Measurements from ENCODE around the gene BPIFB2. TPM values are rescaled to one million over a fixed set of nuclear protein-coding genes. Genes with fewer than 3 reads are reported as not detected.

The BPIFB2 gene
- total RNA-seq, 1 experiment from 2014 or later = not detected

DNA sequence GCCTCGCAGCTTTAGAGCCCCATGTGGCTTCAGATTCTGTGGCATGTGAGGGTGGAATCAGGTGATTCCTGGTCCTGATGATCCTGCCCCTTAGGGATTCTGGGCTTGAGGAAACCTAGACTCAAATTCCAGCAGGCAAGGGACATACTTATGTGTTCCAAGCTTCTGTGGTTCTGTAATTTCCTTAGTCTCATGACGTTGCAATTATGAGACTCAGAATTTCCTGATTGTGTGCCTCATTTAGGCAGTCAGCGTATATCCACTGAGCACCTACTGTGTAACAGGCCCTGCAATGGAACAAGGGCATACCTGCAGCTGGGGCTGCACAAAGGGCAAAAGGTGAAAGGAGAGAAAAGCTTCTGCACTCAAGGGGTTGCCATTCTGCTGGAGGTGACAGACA, 60.3 kb downstream of the BPIFB2 start:
- ChIA-PET POLR2A (no interaction called here), CTCF (no interaction called here)
- intact Hi-C loops (cut with micrococcal nuclease; ENCODE audit: unreplicated experiment) = no loop called here
- no peak for ATAC-seq
- in situ Hi-C loops (cut with HindIII; ENCODE audit: low pct_unique_long_range_greater_than_20kb, low sequenced_read_pairs) = no loop called here
- no peaks in the 10 kb centered on the region for H3K36me3 ChIP-seq (ENCODE audit: control insufficient read depth, insufficient read depth, low read length)
- TF ChIP-seq, protein P1, sequence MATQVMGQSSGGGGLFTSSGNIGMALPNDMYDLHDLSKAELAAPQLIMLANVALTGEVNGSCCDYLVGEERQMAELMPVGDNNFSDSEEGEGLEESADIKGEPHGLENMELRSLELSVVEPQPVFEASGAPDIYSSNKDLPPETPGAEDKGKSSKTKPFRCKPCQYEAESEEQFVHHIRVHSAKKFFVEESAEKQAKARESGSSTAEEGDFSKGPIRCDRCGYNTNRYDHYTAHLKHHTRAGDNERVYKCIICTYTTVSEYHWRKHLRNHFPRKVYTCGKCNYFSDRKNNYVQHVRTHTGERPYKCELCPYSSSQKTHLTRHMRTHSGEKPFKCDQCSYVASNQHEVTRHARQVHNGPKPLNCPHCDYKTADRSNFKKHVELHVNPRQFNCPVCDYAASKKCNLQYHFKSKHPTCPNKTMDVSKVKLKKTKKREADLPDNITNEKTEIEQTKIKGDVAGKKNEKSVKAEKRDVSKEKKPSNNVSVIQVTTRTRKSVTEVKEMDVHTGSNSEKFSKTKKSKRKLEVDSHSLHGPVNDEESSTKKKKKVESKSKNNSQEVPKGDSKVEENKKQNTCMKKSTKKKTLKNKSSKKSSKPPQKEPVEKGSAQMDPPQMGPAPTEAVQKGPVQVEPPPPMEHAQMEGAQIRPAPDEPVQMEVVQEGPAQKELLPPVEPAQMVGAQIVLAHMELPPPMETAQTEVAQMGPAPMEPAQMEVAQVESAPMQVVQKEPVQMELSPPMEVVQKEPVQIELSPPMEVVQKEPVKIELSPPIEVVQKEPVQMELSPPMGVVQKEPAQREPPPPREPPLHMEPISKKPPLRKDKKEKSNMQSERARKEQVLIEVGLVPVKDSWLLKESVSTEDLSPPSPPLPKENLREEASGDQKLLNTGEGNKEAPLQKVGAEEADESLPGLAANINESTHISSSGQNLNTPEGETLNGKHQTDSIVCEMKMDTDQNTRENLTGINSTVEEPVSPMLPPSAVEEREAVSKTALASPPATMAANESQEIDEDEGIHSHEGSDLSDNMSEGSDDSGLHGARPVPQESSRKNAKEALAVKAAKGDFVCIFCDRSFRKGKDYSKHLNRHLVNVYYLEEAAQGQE (IDR thresholded peaks at IDR 0.05; ENCODE audit: insufficient read depth in 1 of 2, low read depth in 2 of 2, low read length in 1 of 2) = no peak
- TF ChIP-seq POLR2AphosphoS5 (IDR thresholded peaks at IDR 0.05; ENCODE audit: low read depth, low read length) (no peak), TCF7L2 (IDR thresholded peaks at IDR 0.05; ENCODE audit: low read depth, low read length) (no peak), SIN3A (IDR thresholded peaks at IDR 0.05; ENCODE audit: borderline replicate concordance, insufficient read depth, low read depth, low read length) (no peak)
- TF ChIP-seq, protein P2, sequence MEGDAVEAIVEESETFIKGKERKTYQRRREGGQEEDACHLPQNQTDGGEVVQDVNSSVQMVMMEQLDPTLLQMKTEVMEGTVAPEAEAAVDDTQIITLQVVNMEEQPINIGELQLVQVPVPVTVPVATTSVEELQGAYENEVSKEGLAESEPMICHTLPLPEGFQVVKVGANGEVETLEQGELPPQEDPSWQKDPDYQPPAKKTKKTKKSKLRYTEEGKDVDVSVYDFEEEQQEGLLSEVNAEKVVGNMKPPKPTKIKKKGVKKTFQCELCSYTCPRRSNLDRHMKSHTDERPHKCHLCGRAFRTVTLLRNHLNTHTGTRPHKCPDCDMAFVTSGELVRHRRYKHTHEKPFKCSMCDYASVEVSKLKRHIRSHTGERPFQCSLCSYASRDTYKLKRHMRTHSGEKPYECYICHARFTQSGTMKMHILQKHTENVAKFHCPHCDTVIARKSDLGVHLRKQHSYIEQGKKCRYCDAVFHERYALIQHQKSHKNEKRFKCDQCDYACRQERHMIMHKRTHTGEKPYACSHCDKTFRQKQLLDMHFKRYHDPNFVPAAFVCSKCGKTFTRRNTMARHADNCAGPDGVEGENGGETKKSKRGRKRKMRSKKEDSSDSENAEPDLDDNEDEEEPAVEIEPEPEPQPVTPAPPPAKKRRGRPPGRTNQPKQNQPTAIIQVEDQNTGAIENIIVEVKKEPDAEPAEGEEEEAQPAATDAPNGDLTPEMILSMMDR (IDR thresholded peaks at IDR 0.05) = no peak
- no TSS peak for BruUV-seq (replicated peaks)
- no peak for DNase-seq (ENCODE audit: low read depth, low spot score)
- H3K27me3 ChIP-seq (ENCODE audit: control insufficient read depth, insufficient read depth, low read length) = no peaks in the 10 kb centered on the region
- no peaks in the 10 kb centered on the region for H3K4me1 ChIP-seq (ENCODE audit: control insufficient read depth, insufficient read depth, low read length)
- H3K27ac ChIP-seq (ENCODE audit: low read length) = no peak overlapping the region
- no peaks in the 10 kb centered on the region for H3K9me3 ChIP-seq (ENCODE audit: control insufficient read depth, insufficient read depth, low read depth, low read length)
- H3K4me3 ChIP-seq (ENCODE audit: low read depth in 2 of 2, low read length in 2 of 2) = no peak overlapping the region

DNA sequence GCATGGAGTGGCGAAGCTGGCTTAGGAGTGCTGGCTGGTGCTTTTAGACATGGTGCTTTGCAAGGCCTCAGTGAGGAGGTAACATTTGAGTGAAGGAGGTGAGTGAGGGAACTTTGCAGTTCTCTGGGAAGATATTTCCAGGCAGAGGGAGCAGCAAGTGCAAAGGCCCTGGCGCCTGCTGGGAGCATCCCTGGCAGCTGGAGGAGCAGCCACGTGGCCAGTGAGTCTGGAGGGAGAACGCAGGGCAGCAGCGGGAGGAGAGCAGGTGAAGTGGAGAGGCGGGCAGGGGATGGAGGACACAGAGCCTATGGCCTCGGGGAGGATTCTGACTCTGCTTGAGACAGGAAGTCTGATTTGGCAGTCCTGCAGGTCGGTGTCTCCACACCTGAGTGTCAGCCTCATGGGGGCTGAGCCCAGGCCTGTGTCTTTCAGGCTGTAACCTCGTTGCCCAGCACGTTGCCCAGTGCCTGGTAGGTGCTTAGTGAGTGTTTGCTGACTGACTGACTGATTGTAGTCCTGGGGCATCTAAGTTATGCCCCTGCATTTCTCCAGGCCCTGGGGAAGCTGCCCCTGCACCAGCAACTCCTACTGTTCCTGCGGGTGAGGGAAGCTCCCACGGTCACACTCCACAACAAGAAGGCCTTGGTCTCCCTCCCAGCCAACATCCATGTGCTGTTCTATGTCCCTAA, 60.9 kb downstream of the BPIFB2 start:
- Histone ChIP-seq H3K4me3 (ENCODE audit: low read depth in 2 of 2, low read length in 2 of 2) (no peak overlapping the region), H3K4me1 (ENCODE audit: control insufficient read depth, insufficient read depth, low read length) (no peaks in the 10 kb centered on the region), H3K36me3 (ENCODE audit: control insufficient read depth, insufficient read depth, low read length) (no peaks in the 10 kb centered on the region), H3K27me3 (ENCODE audit: control insufficient read depth, insufficient read depth, low read length) (no peaks in the 10 kb centered on the region), H3K27ac (ENCODE audit: low read length) (no peak overlapping the region), H3K9me3 (ENCODE audit: control insufficient read depth, insufficient read depth, low read depth, low read length) (no peaks in the 10 kb centered on the region)
- DNase-seq (ENCODE audit: low read depth, low spot score) (no peak), ATAC-seq (no peak)
- no TSS peak for BruUV-seq (replicated peaks)
- CTCF ChIA-PET = no interaction called here
- POLR2A ChIA-PET = interaction anchor here (0.6 kb wide), 1 partner anchor 1000 kb away, joined by 8 read pairs; no protein-coding TSS in a partner anchor
- in situ Hi-C loops (cut with HindIII; ENCODE audit: low pct_unique_long_range_greater_than_20kb, low sequenced_read_pairs) (no loop called here), intact Hi-C loops (cut with micrococcal nuclease; ENCODE audit: unreplicated experiment) (no loop called here)
- TF ChIP-seq, protein P2 (IDR thresholded peaks at IDR 0.05) = no peak
- TF ChIP-seq TCF7L2 (IDR thresholded peaks at IDR 0.05; ENCODE audit: low read depth, low read length) (no peak), SIN3A (IDR thresholded peaks at IDR 0.05; ENCODE audit: borderline replicate concordance, insufficient read depth, low read depth, low read length) (no peak), POLR2AphosphoS5 (IDR thresholded peaks at IDR 0.05; ENCODE audit: low read depth, low read length) (no peak)
- TF ChIP-seq, protein P1 (IDR thresholded peaks at IDR 0.05; ENCODE audit: insufficient read depth in 1 of 2, low read depth in 2 of 2, low read length in 1 of 2) = no peak

All from Panc1 (cell line).